Adrenal gland (tissue), 12 donors: ENCODE data around the gene CSNK1A1. TPM values are rescaled to one million over a fixed set of nuclear protein-coding genes. Genes with fewer than 3 reads are reported as not detected.

Experiments
- DNase-seq, 7 donors: peaks; one replicate each; pipeline ENCODE4 v3.0.0-alpha.2; 2019 to 2020
- H3K27ac ChIP-seq, 5 donors: fragments of 200-600 bp; sonication (generic) in 4 of 5; 1 replicate in 3 of 5; 2 replicates in 2 of 5; pipeline versions ENCODE4 v1.5.1 to v1.8.0; 2016 to 2020; ENCODE audit warnings: mild to moderate bottlenecking in 1 of 5
- H3K27me3 ChIP-seq: fragments of 200-600 bp; 2 replicates; pipeline ENCODE4 v1.8.0; 2021
- H3K36me3 ChIP-seq, 2 donors: fragments of 200-600 bp; replicated peaks in 1 of 2; 1 replicate in 1 of 2; 2 replicates in 1 of 2; pipeline versions ENCODE4 v1.5.1 to v1.8.0; 2018 to 2022
- H3K4me1 ChIP-seq, 2 donors: fragments of 200-600 bp; replicated peaks in 1 of 2; 1 replicate in 1 of 2; 2 replicates in 1 of 2; pipeline versions ENCODE4 v1.5.1 to v1.8.0; 2018 to 2021
- H3K4me3 ChIP-seq, 4 donors: fragments of 200-600 bp; sonication (generic) in 3 of 4; one replicate each; pipeline ENCODE4 v1.5.1; 2016 to 2018
- H3K9me3 ChIP-seq, 3 donors: fragments of 200-600 bp; sonication (generic) in 1 of 3; replicated peaks in 1 of 3; 1 replicate in 2 of 3; 2 replicates in 1 of 3; pipeline versions ENCODE4 v1.5.1 to v1.8.0; 2016 to 2021
- POLR2A ChIP-seq, 2 donors: fragments of 450-650 bp; IDR thresholded peaks; one replicate each; pipeline ENCODE4 v1.6.1; 2017; ENCODE audit warnings: antibody characterized with exemption in 2 of 2, mild to moderate bottlenecking in 2 of 2, moderate library complexity in 1 of 2
- WGBS, 4 donors: extraction: QIAGEN DNeasy Blood & Tissue Kit in 2 of 4; methylation state at CpG; one replicate each; pipeline versions ENCODE4 v1.1.5 to v1.1.7; 2013 to 2017; 5-methylcytosine and 5-hydroxymethylcytosine counted together
- intact Hi-C, 2 donors: fragments of 100-400 bp; cut with DNase I; formaldehyde crosslinking; loops; one replicate each; pipeline versions ENCODE4 v1.14.1 to v1.15.0; 2022 to 2023
- polyA plus RNA-seq, 3 donors: library from polyadenylated mRNA; stranded (reverse); fragments of 200-250 nt in 2 of 3; fragments of 350-450 nt in 1 of 3; fragmentation: Illumina TruSeq in 1 of 3; extraction: RNeasy Lipid Tissue Mini Kit (QIAGEN cat#74804) in 1 of 3; gene quantifications; one replicate each; pipeline ENCODE4 v1.2.3, GENCODE V29; 2013 to 2014
- total RNA-seq, 9 donors: library from RNA; depleted of rRNA in 4 of 9; stranded (reverse); fragments of >200 nt in 4 of 9; fragments of 120-200 nt in 1 of 9; fragmentation: NEBNext Ultra II Directional in 1 of 9; extraction: Animal tissue kit (Norgen Biotek cat#: 25700) in 1 of 9; gene quantifications; one replicate each; pipeline versions ENCODE4 v1.1.0 to v1.2.4, GENCODE V29; 2013 to 2023
- TF ChIP-seq, protein P1 (sequence below), 6 experiments: fragments of 450-650 bp in 4 of 6; fragments of 200-600 bp in 2 of 6; sonication (generic) in 1 of 6; IDR thresholded peaks; 1 replicate in 5 of 6; 2 replicates in 1 of 6; pipeline versions ENCODE4 v1.5.1 to v1.8.0; 2016 to 2021; ENCODE audit warnings: antibody characterized with exemption in 6 of 6, mild to moderate bottlenecking in 2 of 6, moderate library complexity in 1 of 6
- donor health status: healthy with polysubstance abuse.
- donor health status: Bipolar disorder and iron deficiency.
- donor health status: DM: yes; HTN: yes; CAD: no.
- donor health status: DM: no; HTN: no; CAD: no.
- donor health status: DM: no; HTN: no; CAD: no.
- donor health status: DM: yes; HTN: yes; CAD: no.

The CSNK1A1 gene
- total and polyA plus RNA-seq, 12 donors = 51.0 to 301 (median 220) TPM

DNA sequence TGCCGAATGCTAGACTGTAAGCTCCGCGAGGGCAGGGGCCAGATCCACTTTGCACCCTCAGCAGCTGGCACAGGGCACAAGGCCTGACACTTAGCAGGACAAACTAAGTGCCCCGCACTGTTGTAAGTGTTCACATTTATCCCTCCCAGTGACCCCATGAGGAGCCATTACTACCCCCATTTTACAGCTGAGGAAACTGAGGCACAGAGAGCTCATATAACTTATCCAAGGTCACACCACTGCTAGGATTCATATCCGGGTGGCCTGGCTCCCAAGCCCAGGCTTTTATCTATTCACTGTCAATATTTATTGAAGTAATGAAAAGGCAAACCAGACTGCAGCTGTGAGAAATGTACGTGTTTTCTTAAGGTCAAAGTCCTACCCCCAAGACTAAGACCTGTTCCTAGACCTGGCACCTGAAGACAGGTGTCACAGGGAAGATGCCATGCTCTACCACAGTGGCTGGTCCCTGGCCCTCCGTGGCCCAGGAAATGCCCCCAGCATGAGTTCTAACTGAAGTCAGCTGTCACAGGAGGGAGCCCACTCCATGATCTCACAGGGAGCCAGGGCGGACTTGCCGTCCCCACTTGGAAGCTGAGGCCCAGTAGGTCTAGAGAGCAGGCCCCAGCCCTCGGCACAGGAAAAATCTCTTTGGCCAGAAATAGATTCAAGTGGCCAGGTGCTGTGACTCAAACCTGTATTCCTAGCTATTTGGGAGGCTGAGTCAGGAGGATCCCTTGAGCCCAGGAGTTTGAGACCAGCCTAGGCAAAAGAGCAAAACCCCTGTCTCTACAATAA lies 97.4 kb downstream of the CSNK1A1 start:
- H3K4me1 ChIP-seq = peaks cover 39 to 59% of the 10 kb centered on the region in 2 donors

DNA sequence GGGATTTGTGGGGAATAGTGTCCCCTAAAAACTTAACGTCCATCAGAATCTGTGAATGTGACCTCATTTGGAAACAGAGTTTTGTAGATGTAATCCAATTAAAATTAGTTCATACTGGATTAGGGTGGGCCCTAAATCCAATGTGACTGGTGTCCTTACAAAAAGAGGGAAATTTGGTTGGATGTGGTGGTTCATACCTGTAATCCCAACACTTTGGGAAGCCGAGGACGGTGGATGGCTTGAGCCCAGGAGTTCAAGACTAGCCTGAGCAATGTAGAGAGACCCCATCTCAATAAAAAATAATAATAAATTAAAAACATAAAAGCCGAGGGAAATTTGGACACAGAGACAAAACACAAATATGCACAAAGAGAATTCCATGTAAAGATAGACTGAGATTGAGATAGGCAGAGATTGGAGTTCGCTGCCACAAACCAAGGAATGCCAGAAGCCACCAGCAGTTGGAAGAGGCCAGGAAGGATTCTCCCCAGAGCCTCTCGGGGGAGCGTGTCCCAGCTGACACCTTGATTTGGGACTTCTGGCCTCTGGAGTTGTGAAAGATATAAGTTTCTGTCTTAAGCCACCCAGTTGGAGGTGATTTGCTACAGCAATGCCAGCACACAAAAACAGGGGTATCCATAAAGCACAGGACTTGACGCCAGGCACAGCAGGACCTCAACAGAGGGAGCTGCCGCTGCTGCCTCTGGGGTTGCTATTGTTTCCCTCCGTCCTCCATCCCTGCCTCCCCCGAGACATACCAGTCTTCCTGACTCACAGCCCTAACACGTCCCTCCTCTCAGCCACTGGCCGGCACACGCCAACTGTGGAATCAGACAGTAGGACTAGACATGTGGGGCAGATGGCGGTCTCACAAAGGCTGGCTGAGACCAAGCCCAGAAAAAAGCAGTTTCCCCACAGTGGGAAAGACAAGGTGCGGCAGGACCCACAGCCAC lies 98.3 kb downstream of the CSNK1A1 start:
- no peaks in the 10 kb centered on the region for H3K9me3 ChIP-seq
- intact Hi-C loops = no loop called here
- no peaks in the 10 kb centered on the region for H3K27me3 ChIP-seq
- peak in 2 of 7 donors; percentile 36 to 49 for DNase-seq
- TF ChIP-seq, protein P1, sequence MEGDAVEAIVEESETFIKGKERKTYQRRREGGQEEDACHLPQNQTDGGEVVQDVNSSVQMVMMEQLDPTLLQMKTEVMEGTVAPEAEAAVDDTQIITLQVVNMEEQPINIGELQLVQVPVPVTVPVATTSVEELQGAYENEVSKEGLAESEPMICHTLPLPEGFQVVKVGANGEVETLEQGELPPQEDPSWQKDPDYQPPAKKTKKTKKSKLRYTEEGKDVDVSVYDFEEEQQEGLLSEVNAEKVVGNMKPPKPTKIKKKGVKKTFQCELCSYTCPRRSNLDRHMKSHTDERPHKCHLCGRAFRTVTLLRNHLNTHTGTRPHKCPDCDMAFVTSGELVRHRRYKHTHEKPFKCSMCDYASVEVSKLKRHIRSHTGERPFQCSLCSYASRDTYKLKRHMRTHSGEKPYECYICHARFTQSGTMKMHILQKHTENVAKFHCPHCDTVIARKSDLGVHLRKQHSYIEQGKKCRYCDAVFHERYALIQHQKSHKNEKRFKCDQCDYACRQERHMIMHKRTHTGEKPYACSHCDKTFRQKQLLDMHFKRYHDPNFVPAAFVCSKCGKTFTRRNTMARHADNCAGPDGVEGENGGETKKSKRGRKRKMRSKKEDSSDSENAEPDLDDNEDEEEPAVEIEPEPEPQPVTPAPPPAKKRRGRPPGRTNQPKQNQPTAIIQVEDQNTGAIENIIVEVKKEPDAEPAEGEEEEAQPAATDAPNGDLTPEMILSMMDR (IDR thresholded peaks at IDR 0.05) = no peak
- no peak for TF ChIP-seq POLR2A (IDR thresholded peaks at IDR 0.05)
- H3K36me3 ChIP-seq = no peaks in the 10 kb centered on the region
- peaks cover 39 to 59% of the 10 kb centered on the region in 2 donors for H3K4me1 ChIP-seq
- no peak overlapping the region for H3K4me3 ChIP-seq
- 67 to 83% (median 77%) methylated on average over 12 to 16 of the region's 16 CpGs for WGBS, 4 donors
- H3K27ac ChIP-seq = peak overlapping the region in 4 of 5 donors; percentile 71 to 89 (median 77)

More for the DNA sequence above, 97.4 kb downstream of the CSNK1A1 start:
- no peaks in the 10 kb centered on the region for H3K27me3 ChIP-seq
- peak overlapping the region in 2 of 5 donors; percentile 82 to 89 for H3K27ac ChIP-seq
- H3K36me3 ChIP-seq = no peaks in the 10 kb centered on the region
- DNase-seq = no peak
- 77 to 89% (median 82%) methylated on average over 6 to 10 of the region's 10 CpGs for WGBS, 4 donors
- intact Hi-C loops = no loop called here
- no peak for TF ChIP-seq POLR2A (IDR thresholded peaks at IDR 0.05)
- TF ChIP-seq, protein P1 (IDR thresholded peaks at IDR 0.05) = no peak
- H3K4me3 ChIP-seq = no peak overlapping the region
- no peaks in the 10 kb centered on the region for H3K9me3 ChIP-seq

DNA sequence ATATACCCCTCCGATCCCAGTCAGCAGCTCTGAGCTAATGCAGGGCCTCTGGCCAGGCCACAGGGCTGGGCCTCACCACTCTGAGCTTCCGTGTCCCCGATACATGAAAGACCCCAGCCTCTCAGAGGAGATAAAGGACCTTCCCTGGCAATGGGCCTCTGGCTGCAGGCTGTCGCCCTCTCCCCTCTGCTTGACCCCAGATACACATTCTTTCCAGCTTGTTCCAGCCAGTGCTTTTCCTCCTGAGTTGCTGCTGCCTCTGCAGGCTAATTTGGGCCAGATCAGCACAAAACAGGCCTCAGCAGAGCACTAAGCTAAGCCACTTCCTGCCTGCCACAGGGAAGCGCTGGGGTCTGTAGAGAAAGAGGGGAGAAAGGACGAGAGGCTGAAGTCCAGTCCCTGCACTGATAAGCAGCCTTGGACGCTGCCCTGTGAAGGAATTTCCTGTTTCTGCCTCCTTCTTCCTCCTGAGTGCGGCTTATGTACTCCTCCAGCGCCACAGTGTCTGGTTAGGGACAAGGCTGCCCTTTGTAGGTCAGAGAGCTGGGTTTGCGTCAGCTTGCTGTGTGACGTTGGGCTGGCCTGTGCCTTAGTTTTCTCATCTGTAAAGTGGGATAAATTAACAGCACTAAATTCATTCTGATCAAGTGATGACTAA lies 99.1 kb downstream of the CSNK1A1 start:
- intact Hi-C loops = no loop called here
- DNase-seq = peak in 6 of 7 donors; percentile 56 to 90 (median 74)
- WGBS, 4 donors = 41 to 55% (median 51%) methylated on average over 9 to 11 of the region's 11 CpGs
- no peaks in the 10 kb centered on the region for H3K9me3 ChIP-seq
- no peak overlapping the region for H3K4me3 ChIP-seq
- TF ChIP-seq POLR2A (IDR thresholded peaks at IDR 0.05) = peak in 1 of 2 donors; percentile 25
- TF ChIP-seq, protein P1 (IDR thresholded peaks at IDR 0.05) = no peak
- H3K27me3 ChIP-seq = no peaks in the 10 kb centered on the region
- H3K36me3 ChIP-seq = no peaks in the 10 kb centered on the region
- peaks cover 33 to 61% of the 10 kb centered on the region in 2 donors for H3K4me1 ChIP-seq
- peak overlapping the region in 4 of 5 donors; percentile 71 to 89 (median 77) for H3K27ac ChIP-seq
